HepG2 (cell line): ENCODE results near the gene PANK4. TPM values are rescaled to one million over a fixed set of nuclear protein-coding genes. Genes with fewer than 3 reads are reported as not detected.

Source experiments
- ATAC-seq: fragments of 200-7000 bp; cut with Tn5 transposase; 3 replicates; pipeline ENCODE4 v1.9.1; 2020; ENCODE audit warnings: mild to moderate bottlenecking, moderate library complexity
- BruUV-seq: library from RNA; stranded (reverse); fragments of 400-500 nt; replicated peaks from 2 replicates; lab custom pipeline; 2021; lab: Mats Ljungman, UMichigan
- CTCF ChIA-PET: fragments of 300-600 bp; formaldehyde crosslinking; extraction: SDS; loops from one replicate; lab custom pipeline; 2021; ENCODE audit warnings: low total read pairs, inconsistent platforms, low intra/inter-chr PET ratio; lab: Yijun Ruan, JAX
- POLR2A ChIA-PET: fragments of 350-600 bp; sonication (Branson Sonifier 250); formaldehyde crosslinking; loops from one replicate; lab custom pipeline; 2020; ENCODE audit warnings: antibody characterized with exemption, inconsistent platforms; lab: Yijun Ruan, JAX
- DNase-seq: peaks from one replicate; pipeline ENCODE4 v3.0.0-alpha.2; 2015; ENCODE audit warnings: low spot score
- FAIRE-seq: peaks from 3 replicates; lab custom pipeline; 2011; peaks lifted over from hg19 to GRCh38; lab: Jason Lieb, UNC
- H2AFZ ChIP-seq: one replicate; pipeline ENCODE4 v1.6.1; 2011; ENCODE audit warnings: low read length, inconsistent platforms
- H3K27ac ChIP-seq: fragments of 300-600 bp; 3 replicates; pipeline ENCODE4 v1.8.0; 2011; ENCODE audit warnings: mixed run types, mild to moderate bottlenecking, mixed read lengths, low read length, inconsistent platforms; ENCODE audit not compliant: insufficient read depth; ENCODE audit errors: extremely low read length
- H3K27me3 ChIP-seq, 2 experiments: fragments of 200-600 bp in 1 of 2; 2 replicates in 1 of 2; 3 replicates in 1 of 2; pipeline versions ENCODE4 v1.6.0 to v1.8.0; 2011; ENCODE audit warnings: low read length in 2 of 2, mild to moderate bottlenecking in 2 of 2, moderate library complexity in 2 of 2, inconsistent platforms in 1 of 2; ENCODE audit not compliant: insufficient read depth in 2 of 2, control insufficient read depth in 1 of 2
- H3K36me3 ChIP-seq, 2 experiments: fragments of 200-600 bp in 1 of 2; replicated peaks in 1 of 2; 2 replicates in 1 of 2; 3 replicates in 1 of 2; pipeline versions ENCODE4 v1.5.1 to v1.8.0; 2011; ENCODE audit warnings: low read length in 2 of 2, inconsistent platforms in 1 of 2; ENCODE audit not compliant: insufficient read depth in 2 of 2, control insufficient read depth in 1 of 2
- H3K4me1 ChIP-seq: 2 replicates; pipeline ENCODE4 v1.5.1; 2012; ENCODE audit warnings: low read length, inconsistent platforms; ENCODE audit not compliant: insufficient read depth
- H3K4me2 ChIP-seq: 2 replicates; pipeline ENCODE4 v1.6.0; 2011; ENCODE audit warnings: low read depth, low read length, inconsistent platforms
- H3K4me3 ChIP-seq, 3 experiments: fragments of 200-600 bp in 1 of 3; sonication (generic), shearing (Covaris generic) in 1 of 3; replicated peaks in 1 of 3; 2 replicates each; pipeline ENCODE4 v1.5.1; 2011 to 2016; ENCODE audit warnings: low read length in 3 of 3, inconsistent platforms in 2 of 3, low read depth in 2 of 3, mild to moderate bottlenecking in 2 of 3, control low read depth in 1 of 3, mixed read lengths in 1 of 3; ENCODE audit not compliant: insufficient read depth in 1 of 3
- H3K79me2 ChIP-seq: one replicate; pipeline ENCODE4 v1.6.1; 2011; ENCODE audit warnings: low read length, inconsistent platforms; ENCODE audit not compliant: insufficient read depth
- H3K9ac ChIP-seq: 2 replicates; pipeline ENCODE4 v1.6.0; 2011; ENCODE audit warnings: mild to moderate bottlenecking, low read depth, low read length, inconsistent platforms; ENCODE audit not compliant: insufficient read depth
- H3K9me3 ChIP-seq: 2 replicates; pipeline ENCODE4 v1.5.1; 2012; ENCODE audit warnings: mild to moderate bottlenecking, low read length
- H4K20me1 ChIP-seq: 2 replicates; pipeline ENCODE4 v1.6.0; 2011; ENCODE audit warnings: inconsistent platforms, mild to moderate bottlenecking, low read length, moderate library complexity; ENCODE audit not compliant: insufficient read depth
- ATAD3A ChIP-seq: sonication (generic); formaldehyde crosslinking; IDR thresholded peaks from 2 replicates; pipeline ENCODE4 v1.4.0; 2020; ENCODE audit warnings: missing genetic modification reagents
- GLMP ChIP-seq: sonication (generic); formaldehyde crosslinking; IDR thresholded peaks from 2 replicates; pipeline ENCODE4 v1.9.0; 2021; ENCODE audit warnings: missing genetic modification reagents, mild to moderate bottlenecking, borderline replicate concordance
- HNRNPL ChIP-seq: fragments of 200-400 bp; formaldehyde crosslinking; IDR thresholded peaks from 2 replicates; pipeline ENCODE4 v1.6.1; 2017; ENCODE audit warnings: mild to moderate bottlenecking, low read depth, low read length
- JUND ChIP-seq: sonication (generic); formaldehyde crosslinking; IDR thresholded peaks from 2 replicates; pipeline ENCODE4 v1.8.0; 2022; ENCODE audit warnings: mild to moderate bottlenecking, missing genetic modification reagents
- KDM5B ChIP-seq: sonication (generic); formaldehyde crosslinking; IDR thresholded peaks from 2 replicates; pipeline ENCODE4 v1.4.0; 2020; ENCODE audit warnings: missing genetic modification reagents, mild to moderate bottlenecking, borderline replicate concordance
- MEF2D ChIP-seq: sonication (generic); formaldehyde crosslinking; IDR thresholded peaks from 2 replicates; pipeline ENCODE4 v1.5.1; 2020; ENCODE audit warnings: mild to moderate bottlenecking, missing genetic modification reagents
- NFAT5 ChIP-seq: sonication (generic); formaldehyde crosslinking; IDR thresholded peaks from 2 replicates; pipeline ENCODE4 v1.4.0; 2020; ENCODE audit warnings: missing genetic modification reagents
- SAP130 ChIP-seq: IDR thresholded peaks from 2 replicates; pipeline ENCODE4 v1.6.1; 2016; ENCODE audit warnings: low read depth
- SIX4 ChIP-seq: sonication (generic); formaldehyde crosslinking; IDR thresholded peaks from 2 replicates; pipeline ENCODE4 v1.4.0; 2020; ENCODE audit warnings: missing genetic modification reagents
- ZNF350 ChIP-seq: sonication (generic); formaldehyde crosslinking; IDR thresholded peaks from 2 replicates; pipeline ENCODE4 v1.4.0; 2020; ENCODE audit warnings: mild to moderate bottlenecking, low read depth, missing genetic modification reagents, borderline replicate concordance
- WGBS: methylation state at CpG from one replicate; pipeline ENCODE4 v1.1.6; 2017; ENCODE audit warnings: low lambda C conversion rate; 5-methylcytosine and 5-hydroxymethylcytosine counted together
- in situ Hi-C: cut with HindIII; loops from 2 replicates; pipeline ENCODE4 v1.10.0; 2017; ENCODE audit warnings: low pct_unique_long_range_greater_than_20kb; ENCODE audit not compliant: extremely low pct_ligation_motif_present
- intact Hi-C: fragments of 100-400 bp; cut with micrococcal nuclease; formaldehyde crosslinking; loops from one replicate; pipeline ENCODE4 v1.10.0; 2022; ENCODE audit not compliant: unreplicated experiment
- polyA plus RNA-seq, 8 experiments: library from polyadenylated mRNA; depleted of rRNA in 3 of 8; stranded (reverse) in 7 of 8; unstranded in 1 of 8; fragments of >200 nt; fragmentation: Illumina TruSeq in 4 of 8; extraction: Trizol in 4 of 8; gene quantifications; 2 replicates each; pipeline versions ENCODE4 v1.2.1 to v1.2.3, GENCODE V29; 2011 to 2016; ENCODE audit warnings: low read depth in 4 of 8, missing spikeins in 1 of 8, mixed read lengths in 1 of 8; ENCODE audit not compliant: insufficient read depth in 1 of 8
- total RNA-seq, 5 experiments: library from RNA; depleted of rRNA; stranded (reverse); fragments of >200 nt; fragmentation: Illumina TruSeq; extraction: Trizol; gene quantifications; 2 replicates each; pipeline ENCODE4 v1.2.3, GENCODE V29; 2016; ENCODE audit warnings: low read depth in 1 of 5

Gene PANK4
- total and polyA plus RNA-seq, 2 of the 13 experiments (the other 11 are each of a cell fraction or from before 2014, with no cell fraction given): 17.4 to 19.3 TPM

- in situ Hi-C loops (loop anchor here (25.0 kb wide), 1 partner anchor 314 kb away; the partner anchor contains the start of gene FAAP20), intact Hi-C loops (no loop called here)
- no peaks in the 10 kb centered on the region for H3K9me3 ChIP-seq
- H3K27ac ChIP-seq: no peak overlapping the region
- ATAC-seq (no peak), DNase-seq (no peak), FAIRE-seq (no peak)
- H3K4me2 ChIP-seq: peak overlapping the region; percentile 27; the same call in 1 of the 2 replicates
- H3K4me3 ChIP-seq: no peak overlapping the region
- H2AFZ ChIP-seq: no peak overlapping the region
- no peaks in the 10 kb centered on the region for H3K79me2 ChIP-seq
- BruUV-seq: no TSS peak
- POLR2A ChIA-PET: interaction anchor here (1.2 kb wide), 1 partner anchor 25 kb away, joined by 4 read pairs; the partner anchor contains the start of gene PANK4
- H3K4me1 ChIP-seq: peaks cover 24% of the 10 kb centered on the region
- 32% methylated on average over 7 of the region's 28 CpGs for WGBS
- H4K20me1 ChIP-seq: no peaks in the 10 kb centered on the region
- H3K36me3 ChIP-seq: no peaks in the 10 kb centered on the region
- H3K27me3 ChIP-seq: peaks cover 22 to 60% of the 10 kb centered on the region in 2 experiments
- CTCF ChIA-PET: no interaction called here
- H3K9ac ChIP-seq: no peak overlapping the region
- TF ChIP-seq HNRNPL (0 out of 2 replicates have a peak, but pooled peaks have one; percentile 36), KDM5B (0 out of 2 replicates have a peak, but pooled peaks have one; percentile 26), SIX4 (CRISPR knock-in tag) (no peak), SAP130 (CRISPR knock-in tag) (no peak)
Measured at GRCh38 chr1:2501041-2501819, 25.2 kb downstream of the PANK4 start.

GRCh38 chr1:2499986-2500596 is 26.3 kb downstream of the PANK4 start:
- FAIRE-seq: no peak
- intact Hi-C loops (no loop called here), in situ Hi-C loops (loop anchor here (25.0 kb wide), 1 partner anchor 313 kb away; the partner anchor contains the start of gene FAAP20)
- Histone ChIP-seq H3K27ac (no peak overlapping the region), H3K27me3 (peaks cover 23 to 64% of the 10 kb centered on the region in 2 experiments), H3K4me2 (no peak overlapping the region), H3K79me2 (no peaks in the 10 kb centered on the region), H3K4me3 (no peak overlapping the region), H3K9me3 (no peaks in the 10 kb centered on the region), H2AFZ (no peak overlapping the region), H3K9ac (no peak overlapping the region), H3K4me1 (peaks cover 34% of the 10 kb centered on the region), H3K36me3 (no peaks in the 10 kb centered on the region), H4K20me1 (no peaks in the 10 kb centered on the region)
- no TSS peak for BruUV-seq
- ChIA-PET CTCF (no interaction called here), POLR2A (interaction anchor here (1.2 kb wide), 1 partner anchor 26 kb away, joined by 4 read pairs; the partner anchor contains the start of gene PANK4)
- DNase-seq: no peak
- ATAC-seq: no peak
- 34% methylated on average over 6 of the region's 19 CpGs for WGBS
- TF ChIP-seq GLMP (CRISPR knock-in tag) (no peak), JUND (CRISPR knock-in tag) (no peak), NFAT5 (CRISPR knock-in tag) (no peak), MEF2D (no peak), ZNF350 (CRISPR knock-in tag) (no peak), ATAD3A (no peak)
